ENCODE measurements around the gene APOL5.
A peak's percentile ranks its signal among the peaks of the same experiment; 100 is the strongest.
"Not testable (repeated sequence)": the region's sequence is repeated elsewhere in the genome, so short reads cannot be mapped to it uniquely, and the experiment has no call there.

Gene APOL5

GRCh38 chr22:35712672-35713071 lies 5.0 kb upstream of the APOL5 start:
- DNase-seq = no peak

- no peak for DNase-seq
Observed at GRCh38 chr22:35719212-35719875, 1.7 kb downstream of the APOL5 start.

DNA sequence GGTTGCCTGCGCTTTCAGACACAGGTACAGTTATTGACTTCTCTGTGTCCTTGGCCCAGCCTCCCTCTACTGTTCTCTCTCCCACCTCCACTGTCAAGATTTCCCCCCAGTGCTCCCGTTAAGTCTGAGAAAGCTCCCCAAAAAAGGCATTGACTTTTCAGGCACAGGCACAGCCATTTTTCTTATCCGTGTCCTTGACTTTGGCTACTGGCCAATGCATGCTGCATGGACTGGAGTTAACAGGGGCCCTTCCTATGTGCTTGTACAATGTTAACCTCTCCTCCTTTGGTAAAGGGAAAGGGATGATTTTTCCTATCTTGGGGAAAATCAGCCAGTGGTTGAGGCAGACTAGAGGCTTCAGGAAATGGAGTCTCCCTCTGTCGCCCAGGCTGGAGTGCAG lies 4.3 kb downstream of the APOL5 start:
- no peak for DNase-seq

GRCh38 chr22:35725521-35725920 lies 7.8 kb downstream of the APOL5 start:
- DNase-seq = no peak

- no peak for DNase-seq
Observed at GRCh38 chr22:35726398-35726797, 8.7 kb downstream of the APOL5 start.

DNA sequence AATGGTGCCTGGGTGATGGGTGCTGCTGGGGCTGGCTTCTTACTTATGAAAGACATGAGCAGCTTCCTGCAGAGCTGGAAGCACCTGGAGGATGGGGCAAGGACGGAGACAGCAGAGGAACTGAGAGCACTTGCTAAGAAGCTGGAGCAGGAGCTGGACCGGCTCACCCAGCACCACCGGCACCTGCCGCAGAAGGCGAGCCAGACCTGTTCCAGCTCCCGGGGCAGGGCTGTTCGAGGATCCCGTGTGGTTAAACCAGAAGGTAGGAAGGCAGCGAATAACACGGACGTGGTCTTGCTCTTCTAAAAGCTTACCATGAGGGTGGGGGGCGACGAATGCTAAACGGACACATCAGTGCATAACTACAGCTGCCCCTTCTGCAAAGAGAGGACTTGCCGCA lies 9.3 kb downstream of the APOL5 start:
- DNase-seq = no peak

- DNase-seq = no peak
Observed at GRCh38 chr22:35727436-35727835, 9.8 kb downstream of the APOL5 start.

GRCh38 chr22:35728639-35729308 lies 11.1 kb downstream of the APOL5 start:
- peak; percentile 92 for DNase-seq

DNA sequence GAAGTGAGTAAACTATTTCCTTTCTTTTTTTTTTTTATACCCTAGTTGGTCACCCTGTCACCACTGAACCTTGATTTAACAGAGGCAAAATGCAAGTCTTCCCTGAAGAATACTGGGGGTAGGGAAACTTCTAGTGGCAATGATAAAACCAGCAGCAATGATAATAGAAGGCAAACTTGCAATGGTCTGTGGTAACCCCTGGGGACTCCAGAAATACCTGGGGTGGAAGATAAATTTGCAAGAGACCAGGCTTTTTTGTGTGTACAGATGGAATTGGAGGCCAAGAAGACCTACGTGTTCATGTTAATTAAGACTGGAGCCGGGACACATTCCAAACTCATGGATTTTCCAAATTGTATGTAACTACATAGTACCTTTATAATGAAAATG lies 11.6 kb downstream of the APOL5 start:
- no peak for DNase-seq

GRCh38 chr22:35731321-35731720 lies 13.6 kb downstream of the APOL5 start:
- DNase-seq = no peak

DNA sequence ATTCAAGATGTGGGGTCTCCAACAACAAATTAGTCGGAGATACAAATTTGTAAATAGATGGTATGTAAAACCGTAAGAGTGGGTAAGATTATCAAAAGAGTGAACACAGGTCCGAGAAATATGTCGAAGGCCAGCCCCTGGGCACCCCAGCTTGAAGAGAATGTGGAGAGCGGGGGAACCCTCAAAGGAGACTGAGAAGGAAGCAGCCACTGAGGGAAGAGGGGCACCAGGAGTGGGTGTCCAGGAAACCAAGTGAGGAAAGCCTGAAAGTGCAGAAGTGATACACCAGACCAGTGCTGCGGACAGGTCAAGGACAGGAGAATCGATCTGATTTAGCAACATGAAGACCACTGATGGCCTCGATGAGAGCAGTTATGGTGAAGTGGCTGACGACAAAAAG lies 14.4 kb downstream of the APOL5 start:
- no peak for DNase-seq

DNA sequence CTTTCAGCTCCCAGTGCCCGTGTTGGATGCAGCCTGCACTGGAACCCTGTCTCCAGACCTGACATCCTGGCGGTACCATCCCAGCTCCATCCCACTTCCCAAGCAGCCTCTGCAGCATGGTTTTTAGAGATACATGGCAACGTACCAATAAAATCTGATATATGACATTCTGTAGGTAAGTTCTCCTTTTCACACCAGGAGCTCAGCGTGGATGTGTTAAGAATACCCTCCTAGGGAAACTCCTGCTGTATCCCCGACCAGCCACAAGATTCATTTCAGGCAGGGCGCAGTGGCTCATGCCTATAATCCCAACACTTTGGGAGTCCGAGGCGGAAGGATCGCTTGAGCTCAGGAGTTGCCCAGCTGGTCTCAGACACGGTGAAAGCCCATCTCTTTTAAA lies 15.4 kb downstream of the APOL5 start:
- DNase-seq = no peak

- DNase-seq = no peak
Observed at GRCh38 chr22:35733791-35734516, 16.3 kb downstream of the APOL5 start.

DNA sequence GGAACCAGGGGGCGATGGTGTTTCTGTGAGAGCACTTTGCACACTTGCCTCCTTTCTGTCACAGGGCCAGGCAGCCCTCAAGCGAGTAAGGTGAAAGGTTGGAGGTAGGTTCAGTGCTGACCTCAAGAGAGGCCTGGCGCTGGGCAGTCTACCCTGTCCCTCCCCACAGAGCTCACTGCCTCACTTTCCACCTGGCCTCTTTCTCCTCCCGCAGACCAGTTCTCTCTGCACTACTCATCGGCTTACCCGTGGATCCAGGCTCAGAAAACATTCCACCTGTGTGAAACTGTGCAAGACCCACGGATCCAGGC lies 16.8 kb downstream of the APOL5 start:
- no peak for DNase-seq

GRCh38 chr22:35735542-35735941 lies 17.9 kb downstream of the APOL5 start:
- DNase-seq = no peak

DNA sequence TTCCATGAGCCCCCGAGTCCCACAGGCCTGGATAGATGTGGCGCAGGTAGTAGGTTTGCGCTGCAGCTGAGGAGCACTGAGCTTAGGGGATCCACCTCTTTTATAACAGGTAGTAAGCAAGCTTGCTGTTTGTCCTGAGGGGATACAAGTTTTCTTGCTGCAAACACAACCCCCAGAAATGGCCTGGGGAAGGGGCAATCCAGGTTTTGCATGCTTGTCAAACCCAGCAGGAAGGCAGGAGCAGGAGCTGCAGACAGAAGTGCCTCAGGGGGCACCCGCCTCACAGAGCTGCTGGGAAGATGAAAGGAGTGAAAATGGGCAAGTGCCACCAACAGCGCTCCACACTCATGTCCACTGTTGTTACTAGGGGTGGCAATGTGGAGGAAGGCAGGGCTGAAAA lies 18.5 kb downstream of the APOL5 start:
- no peak for DNase-seq

DNA sequence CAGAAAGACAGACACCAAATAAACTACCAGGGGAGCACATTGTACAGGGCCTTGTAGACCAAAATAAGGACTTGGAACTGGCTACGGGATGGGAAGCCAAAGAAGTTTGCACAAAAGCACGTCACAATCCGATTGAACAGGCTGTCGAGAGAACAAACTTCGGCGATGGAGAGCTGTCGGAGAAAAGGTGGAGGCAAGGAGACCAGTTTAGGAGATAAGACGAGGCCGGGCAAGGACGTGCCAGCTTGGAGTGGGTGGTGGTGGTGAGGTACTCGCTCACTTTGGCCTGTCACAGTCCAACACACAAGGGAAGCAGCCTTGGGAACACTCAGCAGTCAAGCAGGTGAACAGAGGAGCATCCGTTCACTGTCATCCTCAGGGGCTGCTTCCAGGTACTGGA lies 19.0 kb downstream of the APOL5 start:
- DNase-seq = no peak

GRCh38 chr22:35737886-35738285 lies 20.2 kb downstream of the APOL5 start:
- not testable (repeated sequence) for DNase-seq

DNA sequence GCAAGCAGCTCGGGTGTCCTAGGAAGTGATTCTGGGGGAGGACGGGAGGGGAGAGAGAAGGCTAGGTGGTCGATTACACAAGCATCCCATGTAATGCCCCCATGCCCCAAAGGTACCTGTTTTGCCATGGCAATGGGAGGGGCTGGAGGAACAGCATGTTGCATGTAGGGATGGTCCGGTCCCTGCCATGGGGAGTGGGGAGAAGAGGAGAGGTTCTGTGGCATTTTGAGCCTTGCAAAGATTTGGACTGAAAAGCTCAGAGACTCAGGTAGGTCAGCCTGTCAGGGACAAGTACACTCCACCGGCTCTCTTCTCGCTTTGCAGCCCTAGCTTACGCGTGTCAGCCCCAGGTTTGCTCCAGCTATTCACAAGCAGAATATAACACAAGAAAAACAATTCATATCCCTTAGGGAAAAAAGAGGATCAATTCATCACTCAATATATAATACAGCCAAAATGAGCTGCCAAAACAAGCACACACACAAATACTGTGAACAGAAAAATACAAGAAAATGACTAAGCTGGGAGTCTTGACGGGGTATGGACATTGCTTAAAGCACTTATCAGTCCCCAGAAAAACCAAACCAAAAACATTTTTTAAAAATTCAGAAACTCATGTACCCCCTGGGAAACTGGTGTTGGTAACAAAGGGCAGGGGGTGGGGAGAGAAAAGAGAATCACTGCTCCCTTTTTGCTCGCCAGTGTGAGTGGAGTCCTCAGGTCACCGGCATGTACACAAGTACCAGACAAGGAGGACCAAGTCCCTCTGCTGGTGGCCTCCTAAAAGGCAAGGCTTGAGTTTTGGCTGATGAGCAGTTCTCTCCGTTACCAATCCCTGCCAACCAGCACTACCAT lies 21.6 kb downstream of the APOL5 start:
- no peak for DNase-seq

- no peak for DNase-seq
Observed at GRCh38 chr22:35739931-35740380, 22.3 kb downstream of the APOL5 start.

DNA sequence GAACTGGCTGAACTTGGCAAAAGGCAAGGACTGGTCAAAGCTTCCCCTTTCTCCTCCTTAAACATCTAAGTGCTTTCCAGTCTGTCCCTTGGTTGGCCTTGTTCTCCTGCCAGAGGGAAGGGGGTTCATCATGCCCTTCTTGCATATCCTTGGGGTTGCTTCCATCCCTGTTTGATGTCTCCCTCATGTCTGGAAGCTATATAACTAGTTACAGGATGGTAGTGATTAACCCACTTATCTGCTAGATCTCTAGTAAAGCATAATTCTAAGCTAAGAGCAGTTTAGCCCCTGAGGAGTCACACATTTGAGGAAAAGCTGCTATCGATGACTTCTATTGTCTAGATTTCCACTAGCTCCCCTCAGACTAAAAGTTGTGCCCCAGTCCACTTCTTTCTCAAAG lies 22.9 kb downstream of the APOL5 start:
- DNase-seq = no peak

- DNase-seq = no peak
Observed at GRCh38 chr22:35742342-35743100, 24.8 kb downstream of the APOL5 start.

All from NCI-H345 (cell line).